GM23338 (cell line): ENCODE data around the gene ATP6V0E2. TPM values are rescaled to one million over a fixed set of nuclear protein-coding genes. Genes with fewer than 3 reads are reported as not detected.

Experiments
- ATAC-seq: fragments of 200-7000 bp; cut with Tn5 transposase; 3 replicates; pipeline ENCODE4 v1.9.1; 2020
- DNase-seq: peaks from one replicate; pipeline ENCODE4 v3.0.0-alpha.2; 2015; ENCODE audit warnings: low spot score
- H2AFZ ChIP-seq: fragments of 200-600 bp; sonication (generic); 2 replicates; pipeline ENCODE4 v1.8.0; 2016; ENCODE audit warnings: antibody characterized with exemption, mild to moderate bottlenecking, moderate library complexity
- H3F3A ChIP-seq: fragments of 200-600 bp; sonication (generic); replicated peaks from 2 replicates; pipeline ENCODE4 v1.8.0; 2017; ENCODE audit warnings: antibody characterized with exemption, mixed run types, low read depth
- H3K27ac ChIP-seq: fragments of 200-600 bp; sonication (generic); 2 replicates; pipeline ENCODE4 v1.6.1; 2016; ENCODE audit warnings: low read depth
- H3K27me3 ChIP-seq: fragments of 200-600 bp; sonication (generic); 2 replicates; pipeline ENCODE4 v1.8.0; 2016; ENCODE audit warnings: mild to moderate bottlenecking, mixed run types, moderate library complexity; ENCODE audit not compliant: insufficient read depth
- H3K36me3 ChIP-seq: fragments of 200-600 bp; sonication (generic); 2 replicates; pipeline ENCODE4 v1.8.0; 2016; ENCODE audit warnings: mild to moderate bottlenecking; ENCODE audit not compliant: insufficient read depth
- H3K4me1 ChIP-seq: fragments of 200-600 bp; sonication (generic); 2 replicates; pipeline ENCODE4 v1.8.0; 2016; ENCODE audit warnings: mild to moderate bottlenecking, moderate library complexity; ENCODE audit not compliant: insufficient read depth
- H3K4me2 ChIP-seq: fragments of 200-600 bp; sonication (generic); 2 replicates; pipeline ENCODE4 v1.7.1; 2017; ENCODE audit warnings: mixed run types
- H3K4me3 ChIP-seq: fragments of 200-600 bp; sonication (generic); 2 replicates; pipeline ENCODE4 v1.6.1; 2016; ENCODE audit warnings: mixed run types
- H3K79me2 ChIP-seq: fragments of 200-600 bp; sonication (generic); replicated peaks from 2 replicates; pipeline ENCODE4 v1.8.0; 2017; ENCODE audit warnings: mild to moderate bottlenecking; ENCODE audit not compliant: insufficient read depth
- H3K9me2 ChIP-seq: fragments of 200-600 bp; sonication (generic); 2 replicates; pipeline ENCODE4 v1.8.0; 2017; ENCODE audit not compliant: insufficient read depth
- H4K20me1 ChIP-seq: fragments of 200-600 bp; sonication (generic); replicated peaks from 2 replicates; pipeline ENCODE4 v1.8.0; 2017; ENCODE audit warnings: mild to moderate bottlenecking; ENCODE audit not compliant: insufficient read depth
- H3K27ac Mint-ChIP-seq: 2 replicates; pipeline ENCODE4 v1.8.0; 2020; ENCODE audit warnings: inconsistent platforms, mild to moderate bottlenecking, moderate library complexity, mixed read lengths
- H3K27me3 Mint-ChIP-seq: 3 replicates; pipeline ENCODE4 v1.8.0; 2022; ENCODE audit warnings: low read depth, mild to moderate bottlenecking, moderate library complexity, mixed read lengths, inconsistent platforms; ENCODE audit not compliant: insufficient read depth, poor library complexity
- H3K36me3 Mint-ChIP-seq: 3 replicates; pipeline ENCODE4 v1.8.0; 2021; ENCODE audit warnings: low read depth, mild to moderate bottlenecking, inconsistent platforms, moderate library complexity, mixed read lengths
- H3K4me1 Mint-ChIP-seq: 3 replicates; pipeline ENCODE4 v1.8.0; 2020; ENCODE audit warnings: mild to moderate bottlenecking, inconsistent platforms, mixed read lengths
- H3K4me3 Mint-ChIP-seq: 3 replicates; pipeline ENCODE4 v1.8.0; 2021; ENCODE audit warnings: moderate library complexity, mild to moderate bottlenecking, inconsistent platforms, mixed read lengths
- H3K9me3 Mint-ChIP-seq: 3 replicates; pipeline ENCODE4 v1.8.0; 2020; ENCODE audit warnings: moderate library complexity, mild to moderate bottlenecking, inconsistent platforms, mixed read lengths
- CREB1 ChIP-seq: fragments of 250-450 bp; sonication (Bioruptor Pico); IDR thresholded peaks from 2 replicates; pipeline ENCODE4 v1.5.0; 2020; ENCODE audit warnings: low read depth, mild to moderate bottlenecking, moderate library complexity
- CTCF ChIP-seq, 2 experiments: fragments of 200-600 bp in 1 of 2; sonication (generic) in 1 of 2; conservative IDR thresholded peaks; 2 replicates each; pipeline versions ENCODE4 v1.5.1 to v1.6.1; 2016 to 2017; ENCODE audit warnings: antibody characterized with exemption in 2 of 2, low read depth in 2 of 2, mild to moderate bottlenecking in 2 of 2, moderate library complexity in 1 of 2
- ETS1 ChIP-seq: IDR thresholded peaks from 2 replicates; pipeline ENCODE4 v1.6.1; 2016; ENCODE audit warnings: antibody characterized with exemption
- EZH2 ChIP-seq: fragments of 200-600 bp; sonication (generic); IDR thresholded peaks from one replicate; pipeline ENCODE4 v1.8.0; 2017; ENCODE audit warnings: antibody characterized with exemption, mild to moderate bottlenecking, low read depth; ENCODE audit not compliant: unreplicated experiment
- EZH2phosphoT487 ChIP-seq: fragments of 200-600 bp; sonication (generic); IDR thresholded peaks from one replicate; pipeline ENCODE4 v1.8.1; 2018; ENCODE audit warnings: antibody characterized with exemption; ENCODE audit not compliant: unreplicated experiment
- JUNB ChIP-seq: IDR thresholded peaks from one replicate; pipeline ENCODE4 v1.6.1; 2016; ENCODE audit warnings: antibody characterized with exemption; ENCODE audit not compliant: unreplicated experiment
- NANOG ChIP-seq: IDR thresholded peaks from 2 replicates; pipeline ENCODE4 v1.6.1; 2016; ENCODE audit warnings: antibody characterized with exemption, borderline replicate concordance
- POLR2AphosphoS5 ChIP-seq: IDR thresholded peaks from 2 replicates; pipeline ENCODE4 v1.6.1; 2016; ENCODE audit warnings: antibody characterized with exemption, low read depth
- REST ChIP-seq: IDR thresholded peaks from one replicate; pipeline ENCODE4 v1.6.1; 2018; ENCODE audit warnings: antibody characterized with exemption; ENCODE audit not compliant: unreplicated experiment
- STAT1 ChIP-seq: IDR thresholded peaks from one replicate; pipeline ENCODE4 v1.6.1; 2016; ENCODE audit warnings: antibody characterized with exemption; ENCODE audit not compliant: unreplicated experiment
- ZNF114 ChIP-seq: fragments of 250-450 bp; sonication (Bioruptor Pico); IDR thresholded peaks from 2 replicates; pipeline ENCODE4 v1.5.0; 2020; ENCODE audit warnings: mild to moderate bottlenecking, moderate library complexity
- ZNF331 ChIP-seq: fragments of 250-450 bp; sonication (Bioruptor Pico); IDR thresholded peaks from 2 replicates; pipeline ENCODE4 v1.5.0; 2020; ENCODE audit warnings: low read depth, mild to moderate bottlenecking, moderate library complexity
- ZNF462 ChIP-seq: fragments of 250-450 bp; sonication (Bioruptor Pico); IDR thresholded peaks from 2 replicates; pipeline ENCODE4 v1.5.0; 2020; ENCODE audit warnings: mild to moderate bottlenecking, moderate library complexity
- polyA plus RNA-seq: library from polyadenylated mRNA; unstranded; fragments of >200 nt; fragmentation: Nextera tagmentation; extraction: Ambion mirVana; gene quantifications from 2 replicates; pipeline ENCODE4 v1.2.1, GENCODE V29; 2016
- total RNA-seq: library from RNA; depleted of rRNA; stranded (reverse); fragments of >200 nt; shearing (Covaris generic); gene quantifications from 2 replicates; pipeline ENCODE4 v1.2.3, GENCODE V29; 2014

ATP6V0E2 gene
- total and polyA plus RNA-seq, 2 experiments from 2014 or later, result 15.6 to 34.7 TPM

GRCh38 chr7:149866779-149867447, 6.9 kb upstream of the ATP6V0E2 start:
- H3K4me3 Mint-ChIP-seq, result no peak overlapping the region
- Histone ChIP-seq H3K36me3 (no peaks in the 10 kb centered on the region), H3K27ac (no peak overlapping the region), H3F3A (no peaks in the 10 kb centered on the region), H4K20me1 (no peaks in the 10 kb centered on the region), H3K4me2 (no peak overlapping the region), H3K27me3 (peaks cover 3% of the 10 kb centered on the region; the same call in 1 of the 2 replicates), H3K4me3 (no peak overlapping the region), H3K4me1 (no peaks in the 10 kb centered on the region), H3K79me2 (no peaks in the 10 kb centered on the region), H3K9me2 (no peaks in the 10 kb centered on the region), H2AFZ (no peak overlapping the region)
- H3K36me3 Mint-ChIP-seq, result no peaks in the 10 kb centered on the region
- no peak for TF ChIP-seq REST
- no peak for TF ChIP-seq ZNF331 (CRISPR knock-in tag)
- no peak for TF ChIP-seq EZH2phosphoT487
- TF ChIP-seq ZNF462 (CRISPR knock-in tag), result no peak
- no peak for TF ChIP-seq CTCF (conservative IDR thresholded peaks at IDR 0.05; ENCODE audit: low read depth in 2 of 2)
- TF ChIP-seq ZNF114 (CRISPR knock-in tag), result no peak
- no peak for TF ChIP-seq POLR2AphosphoS5
- TF ChIP-seq EZH2, result no peak
- no peak for TF ChIP-seq STAT1
- TF ChIP-seq JUNB, result no peak
- TF ChIP-seq NANOG, result no peak
- no peak for TF ChIP-seq ETS1
- no peak for TF ChIP-seq CREB1 (CRISPR knock-in tag)
- no peak overlapping the region for H3K27ac Mint-ChIP-seq
- DNase-seq (no peak), ATAC-seq (no peak)
- peaks cover 6% of the 10 kb centered on the region for H3K27me3 Mint-ChIP-seq
- H3K4me1 Mint-ChIP-seq, result peaks cover 3% of the 10 kb centered on the region; the same call in 1 of the 3 replicates
- H3K9me3 Mint-ChIP-seq, result no peaks in the 10 kb centered on the region
